ENCODE results near the gene TCP11. TPM values are rescaled to one million over a fixed set of nuclear protein-coding genes. Genes with fewer than 3 reads are reported as not detected.

The TCP11 gene
- total RNA-seq, 1 donor: 0.72 TPM

GRCh38 chr6:35070111-35070510 lies 71.0 kb downstream of the TCP11 start:
- Histone ChIP-seq H3K36me3 (ENCODE audit: insufficient read depth, low read length) (no peaks in the 10 kb centered on the region), H3K9me3 (ENCODE audit: low read depth, low read length) (no peaks in the 10 kb centered on the region), H3K4me1 (ENCODE audit: insufficient read depth, low read length) (no peaks in the 10 kb centered on the region), H3K27me3 (ENCODE audit: insufficient read depth, low read length) (no peaks in the 10 kb centered on the region), H3K4me2 (ENCODE audit: insufficient read depth, low read length) (no peak overlapping the region), H3K27ac (ENCODE audit: low read depth, low read length) (no peak overlapping the region), H2AFZ (ENCODE audit: low read length) (no peak overlapping the region), H3K4me3 (ENCODE audit: insufficient read depth, low read length) (no peak overlapping the region), H4K20me1 (ENCODE audit: insufficient read depth, low read length) (no peaks in the 10 kb centered on the region), H3K79me2 (ENCODE audit: insufficient read depth, low read length) (no peaks in the 10 kb centered on the region)
- DNase-seq (ENCODE audit: insufficient read length, low spot score, missing footprints): peak; percentile 13
- TF ChIP-seq CTCF (IDR thresholded peaks at IDR 0.05; ENCODE audit: extremely low read depth, low read depth, low read length): no peak

GRCh38 chr6:35069262-35069661 lies 71.9 kb downstream of the TCP11 start:
- Histone ChIP-seq H4K20me1 (ENCODE audit: insufficient read depth, low read length) (no peaks in the 10 kb centered on the region), H2AFZ (ENCODE audit: low read length) (no peak overlapping the region), H3K36me3 (ENCODE audit: insufficient read depth, low read length) (no peaks in the 10 kb centered on the region), H3K4me1 (ENCODE audit: insufficient read depth, low read length) (no peaks in the 10 kb centered on the region), H3K4me2 (ENCODE audit: insufficient read depth, low read length) (no peak overlapping the region), H3K27me3 (ENCODE audit: insufficient read depth, low read length) (no peaks in the 10 kb centered on the region), H3K27ac (ENCODE audit: low read depth, low read length) (no peak overlapping the region), H3K4me3 (ENCODE audit: insufficient read depth, low read length) (no peak overlapping the region), H3K79me2 (ENCODE audit: insufficient read depth, low read length) (no peaks in the 10 kb centered on the region), H3K9me3 (ENCODE audit: low read depth, low read length) (no peaks in the 10 kb centered on the region)
- peak; percentile 62 for DNase-seq (ENCODE audit: insufficient read length, low spot score, missing footprints)
- no peak for TF ChIP-seq CTCF (IDR thresholded peaks at IDR 0.05; ENCODE audit: extremely low read depth, low read depth, low read length)

- H3K9me3 ChIP-seq (ENCODE audit: low read depth, low read length): no peaks in the 10 kb centered on the region
- H3K36me3 ChIP-seq (ENCODE audit: insufficient read depth, low read length): no peaks in the 10 kb centered on the region
- H3K27me3 ChIP-seq (ENCODE audit: insufficient read depth, low read length): no peaks in the 10 kb centered on the region
- peak; percentile 63 for DNase-seq (ENCODE audit: insufficient read length, low spot score, missing footprints)
- H3K27ac ChIP-seq (ENCODE audit: low read depth, low read length): no peak overlapping the region
- H3K4me2 ChIP-seq (ENCODE audit: insufficient read depth, low read length): no peak overlapping the region
- TF ChIP-seq CTCF (IDR thresholded peaks at IDR 0.05; ENCODE audit: extremely low read depth, low read depth, low read length): no peak
- no peaks in the 10 kb centered on the region for H4K20me1 ChIP-seq (ENCODE audit: insufficient read depth, low read length)
- no peak overlapping the region for H2AFZ ChIP-seq (ENCODE audit: low read length)
- H3K4me3 ChIP-seq (ENCODE audit: insufficient read depth, low read length): no peak overlapping the region
- H3K4me1 ChIP-seq (ENCODE audit: insufficient read depth, low read length): no peaks in the 10 kb centered on the region
- H3K79me2 ChIP-seq (ENCODE audit: insufficient read depth, low read length): no peaks in the 10 kb centered on the region
These were observed 72.5 kb downstream of the TCP11 start for GRCh38 chr6:35068644-35069043.

- H3K4me1 ChIP-seq (ENCODE audit: insufficient read depth, low read length): no peaks in the 10 kb centered on the region
- H2AFZ ChIP-seq (ENCODE audit: low read length): no peak overlapping the region
- H3K27ac ChIP-seq (ENCODE audit: low read depth, low read length): no peak overlapping the region
- H3K27me3 ChIP-seq (ENCODE audit: insufficient read depth, low read length): no peaks in the 10 kb centered on the region
- H3K9me3 ChIP-seq (ENCODE audit: low read depth, low read length): no peaks in the 10 kb centered on the region
- H3K4me2 ChIP-seq (ENCODE audit: insufficient read depth, low read length): no peak overlapping the region
- no peaks in the 10 kb centered on the region for H3K36me3 ChIP-seq (ENCODE audit: insufficient read depth, low read length)
- no peaks in the 10 kb centered on the region for H3K79me2 ChIP-seq (ENCODE audit: insufficient read depth, low read length)
- TF ChIP-seq CTCF (IDR thresholded peaks at IDR 0.05; ENCODE audit: extremely low read depth, low read depth, low read length): no peak
- H4K20me1 ChIP-seq (ENCODE audit: insufficient read depth, low read length): no peaks in the 10 kb centered on the region
- no peak for DNase-seq (ENCODE audit: insufficient read length, low spot score, missing footprints)
- no peak overlapping the region for H3K4me3 ChIP-seq (ENCODE audit: insufficient read depth, low read length)
These were observed 72.9 kb downstream of the TCP11 start for GRCh38 chr6:35068206-35068605.

Small RNA genes within 50 kb of the gene (small RNA-seq; reads per million reads assigned to genes)
- gene AL138721.1: not detected

Other genes with a start within 250 kb of the TCP11 start
- gene SCUBE3, start 72.6 kb upstream of the TCP11 start, total RNA-seq: 30.4 and 62.5 TPM in 2 replicates
- gene ZNF76, start 118.4 kb upstream of the TCP11 start, total RNA-seq: 19.9 and 22.7 TPM in 2 replicates
- 0.29 and 0.72 TPM in 2 replicates for gene DEF6, start 156.5 kb upstream of the TCP11 start, total RNA-seq
- 12.3 and 13.3 TPM in 2 replicates for gene PPARD, start 201.2 kb upstream of the TCP11 start, total RNA-seq

Measured in osteoblast (primary cell).